Fibroblast of upper back skin (primary cell): Measurements from ENCODE around the gene CIAO3.

ENCODE experiments used
- DNase-seq: peaks from one replicate; pipeline ENCODE4 v3.0.0-alpha.2; 2013

CIAO3 gene

GRCh38 chr16:721765-722540 is 18.8 kb downstream of the CIAO3 start:
- no peak for DNase-seq

- DNase-seq, result peak; percentile 64
These were observed 19.6 kb downstream of the CIAO3 start, which contains the start of gene ANTKMT for GRCh38 chr16:720990-721764. TSS of gene ANTKMT (plus strand) at chr16:721146. CDS start at chr16:721275, 129 bp downstream.

- peak; percentile 72 for DNase-seq
These were observed 20.3 kb downstream of the CIAO3 start for GRCh38 chr16:720447-720989.

GRCh38 chr16:719815-720446 is 20.9 kb downstream of the CIAO3 start:
- DNase-seq, result no peak

- DNase-seq, result no peak
These were observed 21.9 kb downstream of the CIAO3 start for GRCh38 chr16:718922-719321.

GRCh38 chr16:718389-718788 is 22.4 kb downstream of the CIAO3 start:
- no peak for DNase-seq

GRCh38 chr16:717450-718245 is 23.1 kb downstream of the CIAO3 start:
- no peak for DNase-seq

- no peak for DNase-seq
These were observed 23.9 kb downstream of the CIAO3 start for GRCh38 chr16:716768-717325.

GRCh38 chr16:716200-716568 is 24.6 kb downstream of the CIAO3 start:
- no peak for DNase-seq

GRCh38 chr16:715477-716199 is 25.2 kb downstream of the CIAO3 start:
- no peak for DNase-seq

GRCh38 chr16:714558-715476 is 26.0 kb downstream of the CIAO3 start, which contains the start of gene METRN:
TSS of gene METRN (plus strand) at chr16:715118. CDS start at chr16:715290, 172 bp downstream.
- peak; percentile 82 for DNase-seq

GRCh38 chr16:714079-714478 is 26.7 kb downstream of the CIAO3 start:
- DNase-seq, result no peak

- DNase-seq, result peak; percentile 87
These were observed 28.0 kb downstream of the CIAO3 start for GRCh38 chr16:712740-713250.

GRCh38 chr16:711548-712320 is 29.1 kb downstream of the CIAO3 start:
- peak; percentile 58 for DNase-seq

- no peak for DNase-seq
These were observed 29.7 kb downstream of the CIAO3 start for GRCh38 chr16:711084-711483.

- no peak for DNase-seq
These were observed 30.2 kb downstream of the CIAO3 start for GRCh38 chr16:710500-711075.

GRCh38 chr16:709566-710499 is 31.0 kb downstream of the CIAO3 start:
- DNase-seq, result peak; percentile 79

GRCh38 chr16:708959-709358 is 31.8 kb downstream of the CIAO3 start:
- no peak for DNase-seq
